Measurements from ENCODE around the gene FBXL14.

FBXL14 gene

DNA sequence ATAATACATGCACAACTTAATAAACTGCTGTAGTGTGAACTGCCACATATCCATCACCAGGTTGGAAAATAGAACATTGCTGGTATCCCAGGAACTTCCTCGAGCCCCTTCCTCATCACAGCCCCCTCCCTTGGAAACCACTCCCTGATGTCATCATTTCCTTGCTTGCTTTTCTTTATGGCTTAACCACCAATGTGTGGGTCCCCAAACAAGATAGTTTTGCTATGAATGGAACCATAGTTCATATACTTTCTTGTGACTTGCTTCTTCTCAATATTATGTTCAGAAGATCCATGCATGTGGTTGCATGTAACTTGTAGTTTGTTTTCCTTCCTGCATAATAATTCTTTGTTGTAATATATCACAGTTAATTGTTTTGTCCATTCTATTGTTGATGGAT is 25.7 kb upstream of the FBXL14 start:
- TF ChIP-seq MAX (IDR thresholded peaks at IDR 0.05): no peak
- TF ChIP-seq TCF12 (IDR thresholded peaks at IDR 0.05; ENCODE audit: low read depth): no peak
- no peak for TF ChIP-seq YY1 (IDR thresholded peaks at IDR 0.05; ENCODE audit: low read depth)
- no peak for TF ChIP-seq NFIC (IDR thresholded peaks at IDR 0.05)
- no peak for TF ChIP-seq RAD21 (IDR thresholded peaks at IDR 0.05; ENCODE audit: low read depth)
- TF ChIP-seq FOXM1 (IDR thresholded peaks at IDR 0.05; ENCODE audit: borderline replicate concordance, low read depth): no peak
- TF ChIP-seq TAF1 (IDR thresholded peaks at IDR 0.05; ENCODE audit: low read depth): no peak
- no peak for TF ChIP-seq ZBTB7A (IDR thresholded peaks at IDR 0.05; ENCODE audit: low read depth)
- no peak for TF ChIP-seq CEBPB (IDR thresholded peaks at IDR 0.05)
- TF ChIP-seq EP300 (IDR thresholded peaks at IDR 0.05; ENCODE audit: borderline replicate concordance): no peak
- no peak for TF ChIP-seq TEAD4 (IDR thresholded peaks at IDR 0.05)
- TF ChIP-seq REST (IDR thresholded peaks at IDR 0.05; ENCODE audit: low read depth): no peak

DNA sequence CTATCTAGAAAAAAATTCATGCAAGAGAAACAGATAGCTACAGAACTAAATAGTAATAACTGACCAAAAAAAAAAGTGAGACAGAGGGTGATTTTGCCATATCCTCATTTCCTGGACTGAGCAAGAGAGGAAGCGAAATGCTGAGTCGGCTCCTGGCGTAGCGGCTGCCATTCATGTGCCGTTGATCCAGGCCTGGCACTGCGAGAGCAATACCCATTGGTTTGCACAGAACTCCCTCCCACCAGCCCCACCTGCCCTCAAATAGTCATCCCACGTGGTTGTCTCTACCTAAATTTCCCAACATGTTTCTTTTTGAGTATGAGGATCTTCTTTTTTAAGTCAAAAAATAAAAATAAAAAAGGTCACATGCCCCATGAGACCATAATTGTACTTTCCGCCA is 25.2 kb upstream of the FBXL14 start:
- TF ChIP-seq ZBTB7A (IDR thresholded peaks at IDR 0.05; ENCODE audit: low read depth): no peak
- TF ChIP-seq, protein P1, sequence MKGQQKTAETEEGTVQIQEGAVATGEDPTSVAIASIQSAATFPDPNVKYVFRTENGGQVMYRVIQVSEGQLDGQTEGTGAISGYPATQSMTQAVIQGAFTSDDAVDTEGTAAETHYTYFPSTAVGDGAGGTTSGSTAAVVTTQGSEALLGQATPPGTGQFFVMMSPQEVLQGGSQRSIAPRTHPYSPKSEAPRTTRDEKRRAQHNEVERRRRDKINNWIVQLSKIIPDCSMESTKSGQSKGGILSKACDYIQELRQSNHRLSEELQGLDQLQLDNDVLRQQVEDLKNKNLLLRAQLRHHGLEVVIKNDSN (IDR thresholded peaks at IDR 0.05): no peak
- no peak for TF ChIP-seq RAD21 (IDR thresholded peaks at IDR 0.05; ENCODE audit: low read depth)
- TF ChIP-seq FOXM1 (IDR thresholded peaks at IDR 0.05; ENCODE audit: borderline replicate concordance, low read depth): no peak
- no peak for TF ChIP-seq EP300 (IDR thresholded peaks at IDR 0.05; ENCODE audit: borderline replicate concordance)
- TF ChIP-seq TEAD4 (IDR thresholded peaks at IDR 0.05): no peak
- TF ChIP-seq NFIC (IDR thresholded peaks at IDR 0.05): no peak
- no peak for TF ChIP-seq MAX (IDR thresholded peaks at IDR 0.05)
- TF ChIP-seq EGR1 (IDR thresholded peaks at IDR 0.05): no peak
- no peak for TF ChIP-seq CREB1 (IDR thresholded peaks at IDR 0.05; ENCODE audit: low read depth)
- TF ChIP-seq TAF1 (IDR thresholded peaks at IDR 0.05; ENCODE audit: low read depth): no peak
- TF ChIP-seq YY1 (IDR thresholded peaks at IDR 0.05; ENCODE audit: low read depth): no peak
- TF ChIP-seq CEBPB (IDR thresholded peaks at IDR 0.05): no peak
- TF ChIP-seq TCF12 (IDR thresholded peaks at IDR 0.05; ENCODE audit: low read depth): no peak
- no peak for TF ChIP-seq REST (IDR thresholded peaks at IDR 0.05; ENCODE audit: low read depth)

DNA sequence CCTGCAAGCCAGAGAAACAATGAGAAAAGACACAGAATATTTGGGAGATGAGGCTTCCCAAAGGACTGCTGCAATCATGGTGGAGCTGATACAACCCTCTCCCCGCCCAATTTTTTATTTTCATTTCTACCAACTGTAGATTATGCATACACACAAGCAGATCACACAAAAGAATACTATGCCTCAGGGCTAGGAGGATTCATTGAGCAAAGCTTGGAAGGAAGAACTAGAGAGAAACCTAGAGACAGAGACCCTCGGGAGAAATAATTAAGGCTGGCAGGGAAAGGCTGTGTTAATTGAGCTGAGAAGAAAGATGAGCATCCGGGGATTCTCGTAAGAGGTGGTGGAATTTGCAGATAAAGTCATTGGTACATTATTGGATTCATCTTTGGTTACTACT is 24.8 kb upstream of the FBXL14 start:
- TF ChIP-seq YY1 (IDR thresholded peaks at IDR 0.05; ENCODE audit: low read depth): no peak

GRCh38 chr12:1618489-1618888 is 24.1 kb upstream of the FBXL14 start:
- TF ChIP-seq EP300 (IDR thresholded peaks at IDR 0.05; ENCODE audit: borderline replicate concordance) (no peak), TEAD4 (IDR thresholded peaks at IDR 0.05) (no peak), YY1 (IDR thresholded peaks at IDR 0.05; ENCODE audit: low read depth) (no peak), RAD21 (IDR thresholded peaks at IDR 0.05; ENCODE audit: low read depth) (no peak), CREB1 (IDR thresholded peaks at IDR 0.05; ENCODE audit: low read depth) (no peak), NFIC (IDR thresholded peaks at IDR 0.05) (no peak), EGR1 (IDR thresholded peaks at IDR 0.05) (no peak), CEBPB (IDR thresholded peaks at IDR 0.05) (no peak), MAX (IDR thresholded peaks at IDR 0.05) (no peak), FOXM1 (IDR thresholded peaks at IDR 0.05; ENCODE audit: borderline replicate concordance, low read depth) (no peak), ZBTB7A (IDR thresholded peaks at IDR 0.05; ENCODE audit: low read depth) (no peak), REST (IDR thresholded peaks at IDR 0.05; ENCODE audit: low read depth) (no peak), TCF12 (IDR thresholded peaks at IDR 0.05; ENCODE audit: low read depth) (no peak), TAF1 (IDR thresholded peaks at IDR 0.05; ENCODE audit: low read depth) (no peak)
- TF ChIP-seq, protein P1 (IDR thresholded peaks at IDR 0.05): no peak
